Uterus (tissue), 2 donors: ENCODE data around the gene TSKU.

Source experiments
- CTCF ChIP-seq, 4 experiments: fragments of 200-600 bp in 2 of 4; fragments of 450-650 bp in 2 of 4; sonication (generic) in 2 of 4; IDR thresholded peaks; one replicate each; pipeline ENCODE4 v1.5.1; 2016 to 2019; ENCODE audit warnings: antibody characterized with exemption in 4 of 4, mild to moderate bottlenecking in 2 of 4, moderate library complexity in 1 of 4
- POLR2A ChIP-seq, 2 donors: fragments of 450-650 bp; IDR thresholded peaks; one replicate each; pipeline ENCODE4 v1.6.1; 2016; ENCODE audit warnings: antibody characterized with exemption in 2 of 2, mild to moderate bottlenecking in 1 of 2, moderate library complexity in 1 of 2

- TF ChIP-seq CTCF (IDR thresholded peaks at IDR 0.05) (no peak), POLR2A (IDR thresholded peaks at IDR 0.05) (no peak)
Measured at GRCh38 chr11:76837696-76838677, 54.8 kb downstream of the TSKU start.
